ENCODE data around the gene HIF1AN.
"Not testable (repeated sequence)": the region's sequence is repeated elsewhere in the genome, so short reads cannot be mapped to it uniquely, and the experiment has no call there.

HIF1AN gene

DNA sequence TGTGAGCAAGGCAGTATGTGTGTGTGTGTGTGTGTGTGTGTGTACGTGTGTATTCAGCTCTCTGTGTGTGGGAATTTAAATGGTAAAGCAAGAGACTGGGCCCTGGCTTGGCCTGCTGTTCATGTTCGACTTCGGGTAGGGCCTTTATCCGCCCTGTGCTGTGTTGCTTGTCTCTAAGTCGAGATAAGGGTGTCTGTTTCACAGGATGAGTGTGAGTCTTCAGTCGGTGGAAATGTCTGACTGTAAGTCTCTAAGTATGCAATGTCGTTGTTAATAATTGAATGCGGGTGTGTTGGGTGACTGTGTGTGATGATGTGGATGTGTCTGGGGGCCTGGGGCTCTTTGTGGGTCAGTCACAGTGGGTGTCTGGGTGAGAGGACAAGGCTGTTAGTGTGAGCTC is 34.8 kb downstream of the HIF1AN start:
- H3K27me3 ChIP-seq (ENCODE audit: low read length): no peaks in the 10 kb centered on the region
- no peaks in the 10 kb centered on the region for H3K36me3 ChIP-seq (ENCODE audit: low read length)
- peak overlapping the region; percentile 49 for H3K4me3 ChIP-seq (ENCODE audit: insufficient read depth, low read length, poor library complexity, severe bottlenecking)
- no peak overlapping the region for H3K27ac ChIP-seq (ENCODE audit: low read depth, low read length)
- H4K20me1 ChIP-seq (ENCODE audit: low read depth, low read length): no peaks in the 10 kb centered on the region
- peak overlapping the region; percentile 49 for H3K4me2 ChIP-seq (ENCODE audit: low read depth, low read length, poor library complexity, severe bottlenecking)
- no peaks in the 10 kb centered on the region for H3K9me2 ChIP-seq (replicated peaks; ENCODE audit: insufficient read depth, low read length)
- H3K9me3 ChIP-seq (ENCODE audit: insufficient read depth, low read length): no peaks in the 10 kb centered on the region
- no peaks in the 10 kb centered on the region for H3K79me2 ChIP-seq (ENCODE audit: insufficient read depth, low read length)
- no peak overlapping the region for H2AFZ ChIP-seq (ENCODE audit: low read depth, low read length, severe bottlenecking)
- TF ChIP-seq CTCF (IDR thresholded peaks at IDR 0.05; ENCODE audit: insufficient read depth, low read length, poor library complexity, severe bottlenecking) (no peak), EZH2phosphoT487 (conservative IDR thresholded peaks at IDR 0.05; ENCODE audit: low read length) (no peak)
- peak overlapping the region; percentile 57; the same call in 1 of the 2 replicates for H3K9ac ChIP-seq (ENCODE audit: low read length)
- no peaks in the 10 kb centered on the region for H3F3A ChIP-seq (ENCODE audit: insufficient read depth)

GRCh38 chr10:100571084-100571856 is 35.5 kb downstream of the HIF1AN start:
- no peak overlapping the region for H3K4me3 ChIP-seq (ENCODE audit: insufficient read depth, low read length, poor library complexity, severe bottlenecking)
- H3K9me2 ChIP-seq (replicated peaks; ENCODE audit: insufficient read depth, low read length): no peaks in the 10 kb centered on the region
- H3K9ac ChIP-seq (ENCODE audit: low read length): no peak overlapping the region
- no peaks in the 10 kb centered on the region for H3K9me3 ChIP-seq (ENCODE audit: insufficient read depth, low read length)
- no peak overlapping the region for H3K27ac ChIP-seq (ENCODE audit: low read depth, low read length)
- no peaks in the 10 kb centered on the region for H3K79me2 ChIP-seq (ENCODE audit: insufficient read depth, low read length)
- no peaks in the 10 kb centered on the region for H3K36me3 ChIP-seq (ENCODE audit: low read length)
- H3K27me3 ChIP-seq (ENCODE audit: low read length): no peaks in the 10 kb centered on the region
- no peak overlapping the region for H2AFZ ChIP-seq (ENCODE audit: low read depth, low read length, severe bottlenecking)
- no peaks in the 10 kb centered on the region for H4K20me1 ChIP-seq (ENCODE audit: low read depth, low read length)
- H3K4me2 ChIP-seq (ENCODE audit: low read depth, low read length, poor library complexity, severe bottlenecking): no peak overlapping the region
- no peaks in the 10 kb centered on the region for H3F3A ChIP-seq (ENCODE audit: insufficient read depth)
- TF ChIP-seq EZH2phosphoT487 (conservative IDR thresholded peaks at IDR 0.05; ENCODE audit: low read length) (no peak), CTCF (IDR thresholded peaks at IDR 0.05; ENCODE audit: insufficient read depth, low read length, poor library complexity, severe bottlenecking) (no peak)

DNA sequence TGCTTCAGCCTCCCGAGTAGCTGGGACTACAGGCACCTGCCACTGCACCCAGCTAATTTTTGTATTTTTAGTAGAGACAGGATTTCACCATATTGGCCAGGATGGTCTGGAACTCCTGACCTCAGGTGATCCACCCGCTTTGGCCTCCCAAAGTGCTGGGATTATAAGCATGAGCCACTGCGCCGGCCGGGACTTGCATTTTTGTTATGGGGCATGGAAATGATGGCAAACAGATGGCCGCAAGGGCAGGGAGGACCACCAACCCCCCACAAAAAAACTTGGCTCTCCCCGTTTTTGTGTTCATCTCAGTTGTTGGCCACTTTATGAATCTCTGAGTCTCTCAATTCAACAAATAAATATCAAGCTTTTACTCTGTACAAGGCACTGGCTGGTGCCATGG is 39.4 kb downstream of the HIF1AN start:
- H3K9ac ChIP-seq (ENCODE audit: low read length); H3K4me2 ChIP-seq (ENCODE audit: low read depth, low read length, poor library complexity, severe bottlenecking); H3K79me2 ChIP-seq (ENCODE audit: insufficient read depth, low read length); H3K27me3 ChIP-seq (ENCODE audit: low read length); H3F3A ChIP-seq (ENCODE audit: insufficient read depth); H3K9me2 ChIP-seq (replicated peaks; ENCODE audit: insufficient read depth, low read length); H3K4me3 ChIP-seq (ENCODE audit: insufficient read depth, low read length, poor library complexity, severe bottlenecking); H3K9me3 ChIP-seq (ENCODE audit: insufficient read depth, low read length); H2AFZ ChIP-seq (ENCODE audit: low read depth, low read length, severe bottlenecking); H3K36me3 ChIP-seq (ENCODE audit: low read length); H4K20me1 ChIP-seq (ENCODE audit: low read depth, low read length); H3K27ac ChIP-seq (ENCODE audit: low read depth, low read length): not testable (repeated sequence)

DNA sequence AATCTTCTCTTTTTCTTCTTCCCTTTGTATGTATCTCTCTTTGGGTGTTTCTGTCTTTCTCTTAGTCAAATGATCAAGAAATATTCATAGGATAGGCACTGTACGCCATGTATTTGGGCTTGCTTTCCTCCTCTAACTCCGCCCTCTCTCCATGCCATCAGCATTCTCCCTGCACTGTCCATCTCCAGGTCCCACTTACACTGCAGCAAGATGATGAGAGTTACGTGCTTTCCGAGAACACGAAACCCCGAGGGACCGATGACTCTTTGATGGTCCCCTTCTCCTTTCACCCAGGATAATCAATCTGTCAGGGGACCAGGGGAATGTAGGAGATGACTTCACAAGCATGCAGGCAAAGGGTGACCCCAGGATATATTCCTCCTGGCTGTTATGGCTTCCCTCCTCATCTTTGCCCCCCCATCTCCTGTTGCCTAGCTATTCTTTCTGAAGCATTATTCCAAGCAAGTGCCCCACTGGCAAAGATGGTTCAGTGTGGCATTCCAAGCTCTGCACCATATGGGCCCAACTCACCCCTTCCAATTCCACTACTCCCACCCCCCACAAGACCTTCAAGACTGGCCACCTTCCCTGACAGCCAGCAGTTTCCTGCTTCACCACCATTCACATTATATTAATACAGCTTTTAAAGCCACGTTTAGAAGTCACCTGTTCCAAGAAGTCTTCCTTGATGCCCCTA is 40.0 kb downstream of the HIF1AN start:
- no peak for TF ChIP-seq EZH2phosphoT487 (conservative IDR thresholded peaks at IDR 0.05; ENCODE audit: low read length)
- no peak for TF ChIP-seq CTCF (IDR thresholded peaks at IDR 0.05; ENCODE audit: insufficient read depth, low read length, poor library complexity, severe bottlenecking)

More for the DNA sequence above, 40.0 kb downstream of the HIF1AN start:
- H3K4me2 ChIP-seq (ENCODE audit: low read depth, low read length, poor library complexity, severe bottlenecking): no peak overlapping the region
- H3K36me3 ChIP-seq (ENCODE audit: low read length): no peaks in the 10 kb centered on the region
- H3K9ac ChIP-seq (ENCODE audit: low read length): no peak overlapping the region
- no peaks in the 10 kb centered on the region for H3K9me2 ChIP-seq (replicated peaks; ENCODE audit: insufficient read depth, low read length)
- H3K27me3 ChIP-seq (ENCODE audit: low read length): no peaks in the 10 kb centered on the region
- H3K27ac ChIP-seq (ENCODE audit: low read depth, low read length): no peak overlapping the region
- no peak overlapping the region for H3K4me3 ChIP-seq (ENCODE audit: insufficient read depth, low read length, poor library complexity, severe bottlenecking)
- no peaks in the 10 kb centered on the region for H3K9me3 ChIP-seq (ENCODE audit: insufficient read depth, low read length)
- H4K20me1 ChIP-seq (ENCODE audit: low read depth, low read length): no peaks in the 10 kb centered on the region
- no peak overlapping the region for H2AFZ ChIP-seq (ENCODE audit: low read depth, low read length, severe bottlenecking)
- no peaks in the 10 kb centered on the region for H3K79me2 ChIP-seq (ENCODE audit: insufficient read depth, low read length)
- H3F3A ChIP-seq (ENCODE audit: insufficient read depth): no peaks in the 10 kb centered on the region

Measured in SU-DHL-6 (cell line).